Vagina (tissue), 2 donors: ENCODE data around the gene OAS1. TPM values are rescaled to one million over a fixed set of nuclear protein-coding genes. Genes with fewer than 3 reads are reported as not detected.
A peak's percentile ranks its signal among the peaks of the same experiment; 100 is the strongest.
"Not testable (repeated sequence)": the region's sequence is repeated elsewhere in the genome, so short reads cannot be mapped to it uniquely, and the experiment has no call there.

Source experiments
- DNase-seq, 2 donors: peaks; one replicate each; pipeline ENCODE4 v3.0.0-alpha.2; 2017; ENCODE audit errors: extremely low spot score in 2 of 2
- H3K27ac ChIP-seq: fragments of 200-600 bp; sonication (generic); one replicate; pipeline ENCODE4 v1.5.1; 2019
- H3K27me3 ChIP-seq: fragments of 200-600 bp; sonication (generic); one replicate; pipeline ENCODE4 v1.5.1; 2019
- H3K36me3 ChIP-seq, 2 donors: fragments of 200-600 bp; sonication (generic); one replicate each; pipeline ENCODE4 v1.5.1; 2017 to 2019
- H3K4me1 ChIP-seq: fragments of 200-600 bp; sonication (generic); one replicate; pipeline ENCODE4 v1.5.1; 2019
- H3K4me3 ChIP-seq, 2 donors: fragments of 200-600 bp; sonication (generic); 1 replicate in 1 of 2; 2 replicates in 1 of 2; pipeline ENCODE4 v1.5.1; 2016 to 2019
- H3K9me3 ChIP-seq: fragments of 200-600 bp; sonication (generic); one replicate; pipeline ENCODE4 v1.5.1; 2019
- CTCF ChIP-seq, 3 experiments: fragments of 450-650 bp in 2 of 3; fragments of 200-600 bp in 1 of 3; sonication (generic) in 1 of 3; IDR thresholded peaks; one replicate each; pipeline ENCODE4 v1.5.1; 2017 to 2019; ENCODE audit warnings: antibody characterized with exemption in 3 of 3, mild to moderate bottlenecking in 2 of 3, moderate library complexity in 2 of 3
- POLR2A ChIP-seq, 2 donors: fragments of 450-650 bp; IDR thresholded peaks; one replicate each; pipeline ENCODE4 v1.6.1; 2017; ENCODE audit warnings: antibody characterized with exemption in 2 of 2, mild to moderate bottlenecking in 2 of 2, moderate library complexity in 2 of 2
- POLR2AphosphoS5 ChIP-seq, 2 donors: sonication (generic); formaldehyde crosslinking; IDR thresholded peaks; one replicate each; pipeline ENCODE4 v1.9.0; 2017; ENCODE audit warnings: antibody characterized with exemption in 2 of 2, mild to moderate bottlenecking in 2 of 2, low read depth in 1 of 2; ENCODE audit not compliant: insufficient read depth in 1 of 2
- intact Hi-C: fragments of 100-400 bp; cut with DNase I; formaldehyde crosslinking; loops from one replicate; pipeline ENCODE4 v1.15.1; 2023
- total RNA-seq: library from RNA; depleted of rRNA; stranded (reverse); fragments of >200 nt; gene quantifications from one replicate; pipeline ENCODE4 v1.2.3, GENCODE V29; 2016

Gene OAS1
- total RNA-seq, 1 donor from 2014 or later = 30.9 TPM

- intact Hi-C loops = no loop called here
- peak; percentile 37 to 72 for DNase-seq
These were observed 824 bp downstream of the OAS1 start for GRCh38 chr12:112907415-112908157.

GRCh38 chr12:112908548-112908947, 1.8 kb downstream of the OAS1 start:
- Histone ChIP-seq H3K36me3 (peaks cover 0 to 9% of the 10 kb centered on the region in 2 donors), H3K4me1 (peaks cover 40% of the 10 kb centered on the region), H3K9me3 (peaks cover 8% of the 10 kb centered on the region), H3K27ac (no peak overlapping the region), H3K4me3 (peak overlapping the region in 1 of 2 donors; percentile 49), H3K27me3 (no peaks in the 10 kb centered on the region)
- DNase-seq = peak; percentile 40 to 47
- TF ChIP-seq POLR2AphosphoS5 (IDR thresholded peaks at IDR 0.05; ENCODE audit: insufficient read depth in 1 of 2, low read depth in 1 of 2) (no peak), CTCF (IDR thresholded peaks at IDR 0.05) (no peak), POLR2A (IDR thresholded peaks at IDR 0.05) (no peak)
- intact Hi-C loops = no loop called here

More at GRCh38 chr12:112907415-112908157, 824 bp downstream of the OAS1 start:
- peak overlapping the region; percentile 45 to 49 for H3K4me3 ChIP-seq
- H3K9me3 ChIP-seq = peaks cover 3% of the 10 kb centered on the region
- no peak for TF ChIP-seq POLR2AphosphoS5 (IDR thresholded peaks at IDR 0.05; ENCODE audit: insufficient read depth in 1 of 2, low read depth in 1 of 2)
- TF ChIP-seq POLR2A (IDR thresholded peaks at IDR 0.05) = no peak
- TF ChIP-seq CTCF (IDR thresholded peaks at IDR 0.05) = no peak
- H3K27ac ChIP-seq = peak overlapping the region; percentile 64
- H3K4me1 ChIP-seq = peaks cover 40% of the 10 kb centered on the region
- H3K27me3 ChIP-seq = no peaks in the 10 kb centered on the region
- peaks cover 0 to 7% of the 10 kb centered on the region in 2 donors for H3K36me3 ChIP-seq

GRCh38 chr12:112909693-112910092, 2.9 kb downstream of the OAS1 start:
- no peak overlapping the region for H3K4me3 ChIP-seq
- DNase-seq = no peak
- TF ChIP-seq CTCF (IDR thresholded peaks at IDR 0.05) (no peak), POLR2A (IDR thresholded peaks at IDR 0.05) (no peak), POLR2AphosphoS5 (IDR thresholded peaks at IDR 0.05; ENCODE audit: insufficient read depth in 1 of 2, low read depth in 1 of 2) (no peak)
- H3K27ac ChIP-seq = no peak overlapping the region
- peaks cover 40% of the 10 kb centered on the region for H3K4me1 ChIP-seq
- peaks cover 8% of the 10 kb centered on the region for H3K9me3 ChIP-seq
- H3K36me3 ChIP-seq = peaks cover 0 to 9% of the 10 kb centered on the region in 2 donors
- H3K27me3 ChIP-seq = no peaks in the 10 kb centered on the region
- intact Hi-C loops = no loop called here

- H3K4me3 ChIP-seq = no peak overlapping the region
- no peak for DNase-seq
- no peak overlapping the region for H3K27ac ChIP-seq
- TF ChIP-seq POLR2A (IDR thresholded peaks at IDR 0.05) (no peak), POLR2AphosphoS5 (IDR thresholded peaks at IDR 0.05; ENCODE audit: insufficient read depth in 1 of 2, low read depth in 1 of 2) (no peak), CTCF (IDR thresholded peaks at IDR 0.05) (no peak)
- no peaks in the 10 kb centered on the region for H3K27me3 ChIP-seq
- intact Hi-C loops = no loop called here
- peaks cover 8% of the 10 kb centered on the region for H3K9me3 ChIP-seq
- H3K4me1 ChIP-seq = peaks cover 14% of the 10 kb centered on the region
- H3K36me3 ChIP-seq = peaks cover 0 to 24% of the 10 kb centered on the region in 2 donors
These were observed 6.4 kb downstream of the OAS1 start for GRCh38 chr12:112913038-112913688.

GRCh38 chr12:112913888-112914287, 7.1 kb downstream of the OAS1 start:
- DNase-seq, H3K27me3 ChIP-seq, H3K9me3 ChIP-seq, H3K4me1 ChIP-seq, H3K27ac ChIP-seq, H3K4me3 ChIP-seq, intact Hi-C loops: not testable (repeated sequence)
- H3K36me3 ChIP-seq = peaks cover 0 to 28% of the 10 kb centered on the region in 2 donors
